MCF 10A (cell line): Measurements from ENCODE around the gene EPHB1. TPM values are rescaled to one million over a fixed set of nuclear protein-coding genes. Genes with fewer than 3 reads are reported as not detected.

Source experiments
- BruUV-seq: library from RNA; stranded (reverse); fragments of 400-500 nt; replicated peaks from 2 replicates; lab custom pipeline; 2021; lab: Mats Ljungman, UMichigan
- CTCF ChIA-PET: fragments of 300-600 bp; sonication (Branson Sonifier 250); formaldehyde crosslinking; extraction: SDS; loops from one replicate; lab custom pipeline; 2021; ENCODE audit warnings: antibody characterized with exemption, inconsistent platforms; lab: Yijun Ruan, JAX
- POLR2A ChIA-PET: fragments of 300-600, 350-650 bp; sonication (Branson Sonifier 250); formaldehyde crosslinking; extraction: SDS; loops from one replicate; lab custom pipeline; 2020; ENCODE audit warnings: antibody characterized with exemption, inconsistent platforms; lab: Yijun Ruan, JAX
- DNase-seq: peaks from one replicate; pipeline ENCODE4 v3.0.0-alpha.2; 2018; ENCODE audit not compliant: unreplicated experiment
- H3K27ac Mint-ChIP-seq: one replicate; pipeline ENCODE4 v1.8.0; 2022; ENCODE audit warnings: mild to moderate bottlenecking, low read depth, mixed read lengths; ENCODE audit not compliant: unreplicated experiment
- H3K27me3 Mint-ChIP-seq: one replicate; pipeline ENCODE4 v1.8.0; 2022; ENCODE audit warnings: mixed read lengths; ENCODE audit not compliant: insufficient read depth, unreplicated experiment
- H3K36me3 Mint-ChIP-seq: one replicate; pipeline ENCODE4 v1.8.0; 2022; ENCODE audit warnings: mild to moderate bottlenecking, moderate library complexity, mixed read lengths; ENCODE audit not compliant: insufficient read depth, unreplicated experiment
- H3K4me1 Mint-ChIP-seq: one replicate; pipeline ENCODE4 v1.8.0; 2022; ENCODE audit warnings: mixed read lengths; ENCODE audit not compliant: insufficient read depth, unreplicated experiment
- H3K4me3 Mint-ChIP-seq: one replicate; pipeline ENCODE4 v1.8.0; 2022; ENCODE audit warnings: mild to moderate bottlenecking, moderate library complexity, mixed read lengths; ENCODE audit not compliant: unreplicated experiment
- H3K9me3 Mint-ChIP-seq: one replicate; pipeline ENCODE4 v1.8.0; 2022; ENCODE audit warnings: mixed read lengths; ENCODE audit not compliant: unreplicated experiment
- intact Hi-C: fragments of 100-400 bp; cut with micrococcal nuclease; formaldehyde crosslinking; loops from 2 replicates; pipeline ENCODE4 v1.14.1; 2022
- total RNA-seq: library from RNA; stranded (reverse); gene quantifications from 2 replicates; pipeline ENCODE4 v1.2.3, GENCODE V29; 2022
- TF ChIP-seq, protein P1 (sequence below): fragments of 200-600 bp; IDR thresholded peaks from one replicate; pipeline ENCODE4 v1.8.0; 2022; ENCODE audit warnings: antibody characterized with exemption, mild to moderate bottlenecking; ENCODE audit not compliant: unreplicated experiment

The EPHB1 gene
- total RNA-seq, 1 experiment from 2014 or later = not detected

DNA sequence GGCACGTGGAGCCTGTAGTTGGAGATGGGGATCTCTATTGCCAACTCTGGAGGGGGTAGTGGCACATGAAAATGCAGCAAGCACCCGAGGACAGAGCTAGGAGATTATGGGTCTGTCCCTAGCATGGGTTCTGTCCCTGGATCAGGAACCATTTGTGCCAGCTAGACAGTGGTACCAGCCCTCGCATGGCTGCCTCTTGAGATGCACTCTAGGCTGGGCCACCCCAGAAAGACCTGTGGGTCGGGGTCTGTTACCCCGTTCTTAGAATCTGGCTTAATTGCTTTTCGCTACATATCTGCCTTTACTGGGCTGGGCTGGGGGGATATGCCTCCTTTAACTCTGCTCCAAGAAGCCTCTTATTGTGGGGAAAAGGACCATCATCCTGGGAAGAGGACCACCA lies 54.5 kb downstream of the EPHB1 start:
- CTCF ChIA-PET = no interaction called here
- H3K27ac Mint-ChIP-seq = no peak overlapping the region
- DNase-seq = no peak
- H3K9me3 Mint-ChIP-seq = no peaks in the 10 kb centered on the region
- no peaks in the 10 kb centered on the region for H3K36me3 Mint-ChIP-seq
- POLR2A ChIA-PET = no interaction called here
- no peaks in the 10 kb centered on the region for H3K27me3 Mint-ChIP-seq
- TF ChIP-seq, protein P1, sequence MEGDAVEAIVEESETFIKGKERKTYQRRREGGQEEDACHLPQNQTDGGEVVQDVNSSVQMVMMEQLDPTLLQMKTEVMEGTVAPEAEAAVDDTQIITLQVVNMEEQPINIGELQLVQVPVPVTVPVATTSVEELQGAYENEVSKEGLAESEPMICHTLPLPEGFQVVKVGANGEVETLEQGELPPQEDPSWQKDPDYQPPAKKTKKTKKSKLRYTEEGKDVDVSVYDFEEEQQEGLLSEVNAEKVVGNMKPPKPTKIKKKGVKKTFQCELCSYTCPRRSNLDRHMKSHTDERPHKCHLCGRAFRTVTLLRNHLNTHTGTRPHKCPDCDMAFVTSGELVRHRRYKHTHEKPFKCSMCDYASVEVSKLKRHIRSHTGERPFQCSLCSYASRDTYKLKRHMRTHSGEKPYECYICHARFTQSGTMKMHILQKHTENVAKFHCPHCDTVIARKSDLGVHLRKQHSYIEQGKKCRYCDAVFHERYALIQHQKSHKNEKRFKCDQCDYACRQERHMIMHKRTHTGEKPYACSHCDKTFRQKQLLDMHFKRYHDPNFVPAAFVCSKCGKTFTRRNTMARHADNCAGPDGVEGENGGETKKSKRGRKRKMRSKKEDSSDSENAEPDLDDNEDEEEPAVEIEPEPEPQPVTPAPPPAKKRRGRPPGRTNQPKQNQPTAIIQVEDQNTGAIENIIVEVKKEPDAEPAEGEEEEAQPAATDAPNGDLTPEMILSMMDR = no peak
- H3K4me1 Mint-ChIP-seq = no peaks in the 10 kb centered on the region
- H3K4me3 Mint-ChIP-seq = no peak overlapping the region
- intact Hi-C loops = no loop called here
- no TSS peak for BruUV-seq

DNA sequence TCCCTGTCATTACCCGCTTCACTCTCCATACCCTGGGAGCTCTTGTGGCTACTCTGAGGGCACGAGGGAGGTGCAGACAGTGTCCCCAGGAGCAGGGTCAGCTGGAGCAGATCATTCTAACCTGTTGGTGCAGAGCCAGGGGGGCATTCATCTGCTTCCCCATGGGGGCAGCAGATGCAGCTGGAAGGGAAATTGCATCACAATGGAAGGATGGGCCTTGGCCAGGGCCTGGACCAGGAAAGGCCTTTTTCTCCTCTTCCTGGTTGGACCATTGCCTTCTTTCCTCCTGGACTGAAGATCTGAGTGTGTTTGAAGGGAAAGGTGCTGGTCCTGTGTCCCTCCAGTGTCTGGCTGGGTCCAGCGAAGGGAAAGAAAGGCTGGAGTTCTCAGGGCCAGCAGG lies 55.7 kb downstream of the EPHB1 start:
- Mint-ChIP-seq H3K4me3 (no peak overlapping the region), H3K27me3 (no peaks in the 10 kb centered on the region), H3K36me3 (no peaks in the 10 kb centered on the region), H3K9me3 (no peaks in the 10 kb centered on the region), H3K4me1 (no peaks in the 10 kb centered on the region), H3K27ac (no peak overlapping the region)
- TF ChIP-seq, protein P1 = no peak
- DNase-seq = no peak
- POLR2A ChIA-PET = no interaction called here
- BruUV-seq = no TSS peak
- intact Hi-C loops = no loop called here
- CTCF ChIA-PET = interaction anchor here (1.2 kb wide), 1 partner anchor 56 kb away, joined by 5 read pairs; no protein-coding TSS in a partner anchor

DNA sequence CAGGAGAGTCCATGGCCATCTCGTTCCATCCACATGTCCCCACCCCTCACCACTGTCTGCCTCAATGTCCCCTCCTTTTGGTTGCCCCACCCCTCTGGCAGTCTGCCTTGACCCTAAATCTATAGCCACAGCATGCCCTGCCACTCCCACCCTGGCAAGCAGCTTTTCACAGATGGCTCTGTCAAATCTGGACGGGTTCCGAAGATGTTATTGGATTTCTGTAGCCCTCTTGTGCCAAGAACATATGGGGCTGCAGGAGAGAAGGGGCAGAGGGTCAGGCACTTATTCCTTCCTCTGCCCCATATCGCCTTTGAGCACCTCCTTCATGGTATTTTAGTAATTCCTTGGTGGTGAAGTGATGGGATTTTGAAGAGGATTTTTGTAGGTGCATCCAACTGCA lies 57.1 kb downstream of the EPHB1 start:
- no peaks in the 10 kb centered on the region for H3K36me3 Mint-ChIP-seq
- POLR2A ChIA-PET = no interaction called here
- H3K4me1 Mint-ChIP-seq = no peaks in the 10 kb centered on the region
- CTCF ChIA-PET = no interaction called here
- no peaks in the 10 kb centered on the region for H3K9me3 Mint-ChIP-seq
- DNase-seq = no peak
- BruUV-seq = no TSS peak
- no peak overlapping the region for H3K27ac Mint-ChIP-seq
- TF ChIP-seq, protein P1 = no peak
- H3K4me3 Mint-ChIP-seq = no peak overlapping the region
- intact Hi-C loops = no loop called here
- no peaks in the 10 kb centered on the region for H3K27me3 Mint-ChIP-seq

DNA sequence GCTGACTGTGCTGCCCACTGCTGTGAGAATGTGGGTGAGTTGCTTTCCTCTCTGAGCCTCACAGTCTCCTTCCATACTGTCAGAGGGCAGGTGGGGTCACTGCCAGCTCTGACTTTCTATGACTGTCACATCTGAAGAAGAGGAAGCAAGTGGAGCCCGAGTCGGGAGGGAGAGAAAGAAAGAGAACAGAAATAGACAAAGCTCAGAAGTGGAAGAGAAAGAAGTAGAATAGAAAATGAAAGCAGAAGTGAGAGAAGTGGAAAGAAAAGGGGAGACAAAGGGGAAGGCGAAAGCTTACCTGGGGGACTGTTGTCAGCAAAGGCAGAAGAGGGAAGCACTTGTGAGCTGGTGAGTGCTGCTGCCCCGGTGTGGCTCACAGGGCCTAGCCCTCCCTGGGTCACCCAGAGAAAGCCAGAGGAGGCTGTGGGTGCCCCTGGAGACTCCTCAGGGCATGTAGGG lies 57.9 kb downstream of the EPHB1 start:
- H3K27ac Mint-ChIP-seq = no peak overlapping the region
- no peaks in the 10 kb centered on the region for H3K36me3 Mint-ChIP-seq
- POLR2A ChIA-PET = no interaction called here
- no peak for DNase-seq
- H3K4me3 Mint-ChIP-seq = no peak overlapping the region
- no peaks in the 10 kb centered on the region for H3K9me3 Mint-ChIP-seq
- no peaks in the 10 kb centered on the region for H3K4me1 Mint-ChIP-seq
- intact Hi-C loops = no loop called here
- TF ChIP-seq, protein P1 = no peak
- no peaks in the 10 kb centered on the region for H3K27me3 Mint-ChIP-seq
- CTCF ChIA-PET = interaction anchor here (0.7 kb wide), 1 partner anchor 620 kb away, joined by 3 read pairs; no protein-coding TSS in a partner anchor
- BruUV-seq = no TSS peak
